ENCODE results near the gene DLGAP4. TPM values are rescaled to one million over a fixed set of nuclear protein-coding genes. Genes with fewer than 3 reads are reported as not detected.

DLGAP4 gene
- total RNA-seq, 1 experiment from 2014 or later, result 59.9 TPM

- Histone ChIP-seq H3K36me3 (ENCODE audit: insufficient read depth, low read length, poor library complexity, severe bottlenecking) (no peaks in the 10 kb centered on the region), H3K9me3 (ENCODE audit: low read depth, low read length, poor library complexity, severe bottlenecking) (no peaks in the 10 kb centered on the region), H3K4me3 (ENCODE audit: low read depth, low read length, poor library complexity, severe bottlenecking) (no peak overlapping the region), H3K27me3 (replicated peaks; ENCODE audit: insufficient read depth, low read depth, low read length, poor library complexity) (no peaks in the 10 kb centered on the region), H3K27ac (ENCODE audit: low read depth, low read length, poor library complexity, severe bottlenecking) (no peak overlapping the region), H3K4me1 (ENCODE audit: insufficient read depth, low read length, poor library complexity, severe bottlenecking) (no peaks in the 10 kb centered on the region)
- POLR2A ChIA-PET (ENCODE audit: low non-redundant PET), result no interaction called here
- TF ChIP-seq EZH2 (IDR thresholded peaks at IDR 0.05; ENCODE audit: borderline replicate concordance, low read depth, low read length, poor library complexity, severe bottlenecking), result no peak
- no peak for TF ChIP-seq CTCF (conservative IDR thresholded peaks at IDR 0.05; ENCODE audit: low read depth, low read length)
- CTCF ChIA-PET, result no interaction called here
- no peak for DNase-seq (ENCODE audit: low spot score)
- BruUV-seq (replicated peaks), result no TSS peak
- intact Hi-C loops (cut with micrococcal nuclease; ENCODE audit: unreplicated experiment), result no loop called here
Observed at GRCh38 chr20:36352843-36353553, 46.9 kb downstream of the DLGAP4 start.

GRCh38 chr20:36353740-36354139 lies 47.6 kb downstream of the DLGAP4 start:
- Histone ChIP-seq H3K4me1 (ENCODE audit: insufficient read depth, low read length, poor library complexity, severe bottlenecking) (no peaks in the 10 kb centered on the region), H3K9me3 (ENCODE audit: low read depth, low read length, poor library complexity, severe bottlenecking) (no peaks in the 10 kb centered on the region), H3K36me3 (ENCODE audit: insufficient read depth, low read length, poor library complexity, severe bottlenecking) (no peaks in the 10 kb centered on the region), H3K4me3 (ENCODE audit: low read depth, low read length, poor library complexity, severe bottlenecking) (no peak overlapping the region), H3K27ac (ENCODE audit: low read depth, low read length, poor library complexity, severe bottlenecking) (no peak overlapping the region), H3K27me3 (replicated peaks; ENCODE audit: insufficient read depth, low read depth, low read length, poor library complexity) (no peaks in the 10 kb centered on the region)
- DNase-seq (ENCODE audit: low spot score), result no peak
- ChIA-PET CTCF (no interaction called here), POLR2A (ENCODE audit: low non-redundant PET) (no interaction called here)
- no TSS peak for BruUV-seq (replicated peaks)
- intact Hi-C loops (cut with micrococcal nuclease; ENCODE audit: unreplicated experiment), result no loop called here
- no peak for TF ChIP-seq EZH2 (IDR thresholded peaks at IDR 0.05; ENCODE audit: borderline replicate concordance, low read depth, low read length, poor library complexity, severe bottlenecking)
- no peak for TF ChIP-seq CTCF (conservative IDR thresholded peaks at IDR 0.05; ENCODE audit: low read depth, low read length)

- Histone ChIP-seq H3K36me3 (ENCODE audit: insufficient read depth, low read length, poor library complexity, severe bottlenecking) (no peaks in the 10 kb centered on the region), H3K4me3 (ENCODE audit: low read depth, low read length, poor library complexity, severe bottlenecking) (no peak overlapping the region), H3K9me3 (ENCODE audit: low read depth, low read length, poor library complexity, severe bottlenecking) (no peaks in the 10 kb centered on the region), H3K4me1 (ENCODE audit: insufficient read depth, low read length, poor library complexity, severe bottlenecking) (no peaks in the 10 kb centered on the region), H3K27me3 (replicated peaks; ENCODE audit: insufficient read depth, low read depth, low read length, poor library complexity) (no peaks in the 10 kb centered on the region), H3K27ac (ENCODE audit: low read depth, low read length, poor library complexity, severe bottlenecking) (no peak overlapping the region)
- ChIA-PET CTCF (no interaction called here), POLR2A (ENCODE audit: low non-redundant PET) (interaction anchor here (0.7 kb wide), 1 partner anchor 49 kb away, joined by 9 read pairs; no protein-coding TSS in a partner anchor)
- intact Hi-C loops (cut with micrococcal nuclease; ENCODE audit: unreplicated experiment), result no loop called here
- TF ChIP-seq CTCF (conservative IDR thresholded peaks at IDR 0.05; ENCODE audit: low read depth, low read length), result no peak
- no peak for TF ChIP-seq EZH2 (IDR thresholded peaks at IDR 0.05; ENCODE audit: borderline replicate concordance, low read depth, low read length, poor library complexity, severe bottlenecking)
- peak; percentile 25 for DNase-seq (ENCODE audit: low spot score)
- BruUV-seq (replicated peaks), result no TSS peak
Observed at GRCh38 chr20:36355469-36356171, 49.5 kb downstream of the DLGAP4 start.

All from A673 (cell line).